Epithelial cell of prostate (primary cell): ENCODE measurements around the gene POLR2E.

Source experiments
- DNase-seq: peaks from one replicate; pipeline ENCODE4 v3.0.0-alpha.2; 2011; ENCODE audit warnings: low read depth, low spot score
- H3K27ac ChIP-seq: fragments of 450-650 bp; 2 replicates; pipeline ENCODE4 v1.5.1; 2017; ENCODE audit warnings: mild to moderate bottlenecking

The POLR2E gene

DNA sequence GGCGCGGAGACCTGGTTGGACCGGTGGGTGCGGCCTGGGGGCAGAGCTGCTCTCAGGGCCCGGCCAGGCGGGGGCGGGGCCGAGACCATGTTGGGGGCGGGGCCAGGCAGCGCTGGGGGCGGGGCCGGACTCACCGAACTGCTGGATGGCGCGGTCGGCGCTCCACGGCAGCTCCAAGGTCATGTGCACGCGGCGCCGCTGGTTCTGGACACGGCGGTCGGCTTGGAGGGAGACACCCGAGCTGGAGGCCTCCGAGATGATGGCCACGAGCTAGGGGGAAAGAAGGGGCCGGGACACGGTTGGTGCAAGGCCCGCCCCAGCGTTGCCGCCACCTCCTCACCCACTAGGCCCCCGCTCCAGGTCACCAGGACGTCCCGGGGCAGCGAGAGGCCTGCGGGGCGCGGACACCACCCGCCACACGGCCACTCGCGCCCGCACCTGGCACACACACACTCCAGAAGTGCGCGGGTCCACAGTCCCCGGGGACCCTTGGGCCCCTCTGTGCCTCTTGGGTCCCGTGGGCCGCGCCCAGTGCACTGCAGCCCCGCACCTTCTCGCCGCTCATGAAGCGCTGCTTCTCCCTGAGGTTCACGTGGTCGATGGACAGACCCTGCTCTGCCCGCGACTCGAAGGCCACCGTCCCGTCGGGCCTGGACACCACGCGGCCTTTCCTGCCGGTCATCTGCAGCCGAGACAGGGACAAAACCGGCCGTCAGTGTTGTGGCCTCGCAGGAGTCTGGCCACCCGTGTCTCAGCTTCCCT is 17.3 kb upstream of the POLR2E start:
- no peak for DNase-seq
- no peak overlapping the region for H3K27ac ChIP-seq

DNA sequence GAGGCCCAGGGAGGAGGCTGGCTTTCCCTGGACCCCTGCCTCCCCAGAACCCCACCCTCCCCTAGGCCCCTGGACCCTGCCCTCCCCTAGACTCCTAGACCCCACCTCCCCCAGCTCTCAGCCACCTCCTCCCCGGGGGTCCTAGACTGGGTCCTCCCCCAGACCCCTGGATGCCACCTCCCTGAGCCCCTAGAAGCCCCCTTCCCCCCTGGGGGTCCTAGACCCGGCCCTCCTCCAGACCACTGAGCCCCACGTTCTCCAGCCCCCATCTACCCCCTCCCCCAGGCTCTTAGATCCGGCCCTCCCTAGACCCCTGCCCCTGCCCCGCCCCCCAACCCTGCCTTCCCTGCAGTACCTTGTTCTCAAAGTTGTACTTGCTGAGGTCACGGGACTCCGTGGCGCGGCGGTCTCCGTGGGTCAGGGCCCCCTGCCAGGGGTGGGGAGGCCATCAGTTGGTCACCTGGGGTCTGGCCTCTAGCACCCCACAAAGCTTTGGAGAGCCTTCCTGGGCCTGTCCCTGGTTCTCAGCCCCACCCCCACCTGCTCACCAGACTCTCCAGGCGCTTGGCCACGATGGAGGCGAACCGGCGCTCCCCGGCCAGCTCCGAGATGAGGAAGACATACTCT is 16.6 kb upstream of the POLR2E start:
- H3K27ac ChIP-seq = no peak overlapping the region
- no peak for DNase-seq

- DNase-seq = no peak
- H3K27ac ChIP-seq = no peak overlapping the region
Measured at GRCh38 chr19:1110809-1111640, 15.8 kb upstream of the POLR2E start.

GRCh38 chr19:1109697-1110671 is 14.8 kb upstream of the POLR2E start:
- DNase-seq = no peak
- H3K27ac ChIP-seq = no peak overlapping the region

- no peak for DNase-seq
Measured at GRCh38 chr19:1109032-1109551, 13.9 kb upstream of the POLR2E start.

DNA sequence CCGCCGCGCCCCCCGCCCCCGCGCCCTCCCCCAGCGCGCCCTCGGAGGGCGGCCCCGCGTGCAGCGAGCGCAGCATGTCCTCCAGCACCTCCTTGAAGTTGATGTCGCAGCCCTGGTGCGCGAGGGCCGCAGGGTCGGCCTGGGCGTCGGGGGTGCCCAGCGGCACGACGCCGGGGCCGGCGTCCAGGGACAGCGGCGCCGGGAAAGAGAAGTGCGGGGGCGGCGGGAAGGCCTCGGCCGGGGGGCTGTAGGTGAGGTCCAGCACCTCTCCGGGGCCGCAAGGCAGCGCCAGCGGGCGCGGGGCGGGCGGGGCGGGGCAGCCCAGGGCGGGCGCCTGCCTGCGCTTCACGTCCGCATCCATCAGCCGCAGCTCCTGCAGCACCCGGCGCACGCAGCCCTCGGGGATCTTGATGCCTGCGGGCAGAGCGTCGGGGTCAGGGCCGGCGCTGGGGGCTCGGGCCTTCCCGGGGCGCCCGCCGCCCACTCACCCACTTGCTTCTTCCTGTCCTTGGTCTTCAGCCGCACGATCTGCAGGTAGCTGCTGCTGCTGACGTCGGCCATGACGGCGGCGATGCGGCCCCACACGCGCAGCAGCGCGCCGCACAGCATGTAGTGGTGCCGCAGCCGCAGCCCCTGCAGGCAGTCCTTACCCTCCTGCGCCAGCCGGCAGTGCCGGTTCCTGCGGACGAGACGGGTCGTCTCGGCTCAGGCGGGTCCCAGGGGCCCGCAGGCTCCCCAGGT is 13.3 kb upstream of the POLR2E start:
- DNase-seq = no peak
- no peak overlapping the region for H3K27ac ChIP-seq

More at GRCh38 chr19:1109032-1109551, 13.9 kb upstream of the POLR2E start:
- H3K27ac ChIP-seq = no peak overlapping the region

DNA sequence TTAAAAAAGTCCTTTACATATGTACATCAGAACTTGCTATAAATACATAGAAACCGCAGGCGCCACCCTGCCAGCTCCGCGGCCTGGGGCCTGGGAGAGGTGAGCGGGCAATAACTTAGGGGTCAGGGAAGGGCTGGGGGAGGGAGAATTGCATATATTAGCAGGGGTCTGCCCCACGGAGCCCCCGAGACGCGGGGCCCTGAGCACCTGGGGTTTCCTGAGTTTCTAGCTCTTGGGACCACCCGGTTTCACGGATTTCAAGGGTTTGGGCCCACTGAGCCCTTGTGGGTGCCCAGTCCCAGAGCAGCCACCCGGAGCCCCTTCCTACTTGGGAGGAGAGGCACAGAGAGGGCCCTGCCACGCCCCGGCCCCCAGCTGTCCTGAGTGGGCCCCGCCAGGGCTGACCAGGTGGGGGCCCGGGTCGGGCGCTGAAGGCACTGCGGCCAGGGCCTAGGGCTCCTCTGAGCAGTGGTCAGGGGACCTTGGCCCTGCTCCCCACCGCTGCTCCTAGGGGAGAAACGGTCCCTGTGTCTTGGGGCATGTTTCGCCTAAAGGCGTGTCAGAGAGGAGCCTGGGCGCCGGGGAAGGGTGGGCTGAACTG is 12.6 kb upstream of the POLR2E start:
- no peak for DNase-seq
- peak overlapping the region; percentile 11 for H3K27ac ChIP-seq

DNA sequence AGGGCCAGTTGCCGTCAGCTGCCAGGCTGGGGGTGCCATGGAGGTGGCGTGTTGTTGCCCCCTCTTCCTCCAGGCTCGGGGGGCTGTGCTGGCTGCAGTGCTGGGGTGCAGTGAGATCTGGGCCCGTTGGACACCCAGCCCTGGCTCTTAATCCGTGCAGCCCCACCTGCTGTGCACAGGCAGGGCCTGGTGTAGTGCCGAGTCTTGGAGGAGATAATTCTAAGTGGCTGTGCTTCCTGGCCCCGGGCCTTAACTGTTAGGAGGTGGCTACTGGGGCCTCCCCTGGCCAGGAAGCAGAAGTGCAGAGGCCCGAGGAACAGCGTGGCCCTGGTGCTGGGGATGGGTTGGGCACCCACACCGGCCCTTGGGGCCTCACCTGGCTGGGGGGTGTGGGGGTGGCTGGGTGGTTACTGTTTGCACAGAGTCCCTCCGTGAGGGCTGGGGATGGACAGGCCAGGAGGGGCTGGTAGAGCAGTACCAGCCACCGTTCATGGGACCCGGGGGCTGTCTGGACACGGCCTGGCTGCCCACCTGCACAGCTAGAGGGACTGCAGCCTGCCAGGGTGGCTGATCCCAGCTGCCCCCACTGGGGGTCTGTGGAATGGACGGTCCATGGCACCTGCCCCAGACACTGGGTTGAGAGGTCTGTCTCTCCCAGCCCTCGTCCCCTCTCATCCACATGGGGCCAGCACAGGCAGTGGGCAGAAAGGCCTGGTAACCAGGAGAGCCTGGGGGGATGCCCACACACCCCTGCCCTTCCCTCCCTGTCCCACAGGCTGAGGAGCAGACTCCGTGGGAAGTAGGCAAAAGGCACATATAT is 11.9 kb upstream of the POLR2E start:
- H3K27ac ChIP-seq = peak overlapping the region; percentile 11
- DNase-seq = no peak

DNA sequence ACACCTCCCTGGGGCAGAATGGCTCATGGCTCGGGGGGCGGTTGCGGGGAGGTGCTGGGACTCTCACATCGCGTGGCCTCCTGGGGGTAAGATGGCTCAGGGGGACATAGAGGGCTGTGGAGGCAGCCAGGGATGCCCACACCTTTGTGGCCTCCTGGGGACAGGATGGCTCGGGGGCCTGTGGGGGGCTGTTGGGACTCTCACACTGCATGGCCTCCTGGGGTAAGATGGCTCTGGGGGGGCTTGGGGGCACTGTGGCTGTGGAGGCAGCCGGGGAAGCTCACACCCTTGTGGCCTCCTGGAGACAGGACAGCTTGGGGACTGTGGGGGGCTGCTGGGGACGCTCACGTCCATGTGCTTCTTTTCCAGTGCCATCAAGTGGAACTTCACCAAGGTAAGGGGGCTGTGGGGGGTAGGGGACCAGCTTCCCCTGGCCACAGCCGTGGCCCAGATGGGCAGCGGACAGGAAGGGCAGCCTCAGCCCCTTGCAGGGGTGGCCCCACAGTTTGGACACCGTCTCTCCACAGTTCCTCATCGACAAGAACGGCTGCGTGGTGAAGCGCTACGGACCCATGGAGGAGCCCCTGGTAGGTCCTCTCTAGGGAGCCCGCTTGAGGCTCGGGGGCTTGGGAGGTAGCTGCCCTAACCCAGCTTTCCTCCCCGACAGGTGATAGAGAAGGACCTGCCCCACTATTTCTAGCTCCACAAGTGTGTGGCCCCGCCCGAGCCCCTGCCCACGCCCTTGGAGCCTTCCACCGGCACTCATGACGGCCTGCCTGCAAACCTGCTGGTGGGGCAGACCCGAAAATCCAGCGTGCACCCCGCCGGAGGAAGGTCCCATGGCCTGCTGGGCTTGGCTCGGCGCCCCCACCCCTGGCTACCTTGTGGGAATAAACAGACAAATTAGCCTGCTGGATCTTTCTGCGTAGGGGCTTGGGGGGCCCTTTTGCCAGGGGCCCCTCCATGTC is 11.0 kb upstream of the POLR2E start:
- no peak for DNase-seq
- no peak overlapping the region for H3K27ac ChIP-seq

GRCh38 chr19:1105008-1105872 is 10.1 kb upstream of the POLR2E start:
- H3K27ac ChIP-seq = peak overlapping the region; percentile 96
- no peak for DNase-seq

DNA sequence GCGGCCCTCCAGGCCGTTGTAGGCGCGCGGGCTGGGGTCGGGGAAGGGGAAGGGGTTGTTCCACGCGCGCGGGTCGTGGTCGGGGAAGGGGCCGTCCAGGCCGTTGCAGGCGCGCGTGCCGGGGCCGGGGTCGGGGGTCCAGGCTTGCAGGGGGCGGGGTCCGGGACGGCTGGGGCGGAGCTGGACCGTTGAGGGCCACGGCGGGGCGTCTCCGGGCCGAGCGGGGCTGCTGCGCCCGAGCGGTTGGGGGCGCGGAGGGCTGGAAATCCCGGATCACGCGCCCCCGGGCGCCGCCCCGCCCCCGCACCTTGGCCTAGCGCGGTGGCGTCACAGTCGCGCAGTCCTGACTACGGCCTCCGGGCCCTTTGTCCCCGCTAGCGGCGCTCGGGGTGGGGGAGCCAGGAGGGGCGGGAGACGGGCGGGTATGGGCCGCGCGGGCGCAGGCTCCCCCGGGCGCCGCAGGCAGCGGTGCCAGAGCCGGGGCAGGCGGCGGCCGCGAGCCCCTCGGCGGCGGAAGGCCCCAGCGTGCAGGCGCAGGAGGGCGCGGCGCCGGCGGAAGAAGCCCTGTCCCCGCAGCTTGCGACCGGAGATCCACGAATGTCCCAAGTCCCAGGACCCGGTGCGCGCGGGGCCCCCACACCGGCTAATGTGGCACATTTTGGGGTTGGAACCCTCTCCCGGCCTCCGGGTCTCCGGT is 9.3 kb upstream of the POLR2E start:
- peak overlapping the region; percentile 96 for H3K27ac ChIP-seq
- no peak for DNase-seq

DNA sequence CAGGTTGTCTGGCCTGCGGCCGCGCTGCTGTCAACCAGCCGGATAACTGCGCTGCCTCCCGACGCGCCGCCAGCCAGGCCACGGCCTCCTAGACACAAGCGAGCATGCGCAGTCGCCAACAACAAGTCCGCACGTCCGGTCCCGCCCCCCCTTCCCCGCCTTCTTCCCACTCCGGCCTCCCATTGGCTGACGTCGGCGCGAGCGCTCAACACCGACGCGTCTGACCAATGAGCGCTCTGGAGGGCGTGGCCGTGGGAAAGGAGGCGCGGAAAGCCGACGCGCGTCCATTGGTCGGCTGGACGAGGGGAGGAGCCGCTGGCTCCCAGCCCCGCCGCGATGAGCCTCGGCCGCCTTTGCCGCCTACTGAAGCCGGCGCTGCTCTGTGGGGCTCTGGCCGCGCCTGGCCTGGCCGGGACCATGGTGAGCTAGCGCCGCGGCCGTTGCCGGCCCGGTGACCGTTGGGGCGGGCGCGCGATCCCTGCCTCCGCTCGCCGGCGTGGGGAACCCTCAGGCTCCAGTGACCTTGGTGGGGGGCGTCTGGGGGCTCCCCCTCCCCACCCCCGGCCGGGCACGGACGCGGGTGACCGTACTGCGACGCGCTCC is 8.6 kb upstream of the POLR2E start, which contains the start of gene GPX4:
Gene GPX4, plus strand, starts transcription at position 287 of the 603 bp plus-strand sequence. Its CDS starts 50 bp downstream, at position 337.
- H3K27ac ChIP-seq = peak within 1 kb of the TSS; percentile 96
- DNase-seq = peak; percentile 94

- DNase-seq = no peak
- peak overlapping the region; percentile 96 for H3K27ac ChIP-seq
Measured at GRCh38 chr19:1103132-1103707, 8.0 kb upstream of the POLR2E start.

DNA sequence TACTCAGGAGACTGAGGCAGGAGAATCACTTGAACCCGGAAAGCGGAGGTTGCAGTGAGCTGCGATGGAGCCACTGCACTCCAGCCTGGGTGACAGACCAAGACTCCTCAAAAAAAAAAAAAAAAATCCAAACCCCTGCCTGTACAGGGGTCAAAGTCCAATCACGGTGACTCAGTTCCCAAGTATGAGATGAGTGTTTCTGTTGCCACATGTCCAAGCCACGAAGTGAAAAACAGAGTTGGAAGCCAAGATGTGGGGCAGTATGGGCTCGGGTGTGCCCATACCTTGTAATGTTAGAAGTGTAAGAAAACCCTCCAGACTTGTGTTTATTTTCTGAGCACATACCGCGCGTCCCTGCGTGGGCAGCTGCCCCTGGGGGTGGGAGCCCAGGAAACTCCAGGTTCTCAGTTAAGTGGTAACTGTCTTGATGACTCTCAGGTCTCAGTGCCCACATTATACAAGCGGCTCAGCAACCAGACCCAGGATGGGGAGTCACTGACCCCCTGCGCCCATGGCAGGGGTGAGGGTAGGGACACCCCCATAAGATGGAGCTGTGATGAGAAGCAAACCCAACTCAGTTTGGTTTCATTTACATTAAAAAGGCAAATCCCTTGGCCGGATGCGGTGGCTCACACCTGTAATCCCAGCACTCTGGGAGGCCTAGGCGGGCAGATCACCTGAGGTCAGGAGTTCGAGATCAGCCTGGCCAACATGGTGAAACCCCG is 7.4 kb upstream of the POLR2E start:
- peak overlapping the region; percentile 96 for H3K27ac ChIP-seq
- DNase-seq = peak; percentile 96
